Adrenal gland (tissue), 12 donors: ENCODE data around the gene FMN1. TPM values are rescaled to one million over a fixed set of nuclear protein-coding genes. Genes with fewer than 3 reads are reported as not detected.

Experiments used
- DNase-seq, 7 donors: peaks; one replicate each; pipeline ENCODE4 v3.0.0-alpha.2; 2019 to 2020
- H3K27ac ChIP-seq, 5 donors: fragments of 200-600 bp; sonication (generic) in 4 of 5; 1 replicate in 3 of 5; 2 replicates in 2 of 5; pipeline versions ENCODE4 v1.5.1 to v1.8.0; 2016 to 2020; ENCODE audit warnings: mild to moderate bottlenecking in 1 of 5
- H3K27me3 ChIP-seq: fragments of 200-600 bp; 2 replicates; pipeline ENCODE4 v1.8.0; 2021
- H3K36me3 ChIP-seq, 2 donors: fragments of 200-600 bp; replicated peaks in 1 of 2; 1 replicate in 1 of 2; 2 replicates in 1 of 2; pipeline versions ENCODE4 v1.5.1 to v1.8.0; 2018 to 2022
- H3K4me1 ChIP-seq, 2 donors: fragments of 200-600 bp; replicated peaks in 1 of 2; 1 replicate in 1 of 2; 2 replicates in 1 of 2; pipeline versions ENCODE4 v1.5.1 to v1.8.0; 2018 to 2021
- H3K4me3 ChIP-seq, 4 donors: fragments of 200-600 bp; sonication (generic) in 3 of 4; one replicate each; pipeline ENCODE4 v1.5.1; 2016 to 2018
- H3K9me3 ChIP-seq, 3 donors: fragments of 200-600 bp; sonication (generic) in 1 of 3; replicated peaks in 1 of 3; 1 replicate in 2 of 3; 2 replicates in 1 of 3; pipeline versions ENCODE4 v1.5.1 to v1.8.0; 2016 to 2021
- POLR2A ChIP-seq, 2 donors: fragments of 450-650 bp; IDR thresholded peaks; one replicate each; pipeline ENCODE4 v1.6.1; 2017; ENCODE audit warnings: antibody characterized with exemption in 2 of 2, mild to moderate bottlenecking in 2 of 2, moderate library complexity in 1 of 2
- WGBS, 4 donors: extraction: QIAGEN DNeasy Blood & Tissue Kit in 2 of 4; methylation state at CpG; one replicate each; pipeline versions ENCODE4 v1.1.5 to v1.1.7; 2013 to 2017; 5-methylcytosine and 5-hydroxymethylcytosine counted together
- intact Hi-C, 2 donors: fragments of 100-400 bp; cut with DNase I; formaldehyde crosslinking; loops; one replicate each; pipeline versions ENCODE4 v1.14.1 to v1.15.0; 2022 to 2023
- polyA plus RNA-seq, 3 donors: library from polyadenylated mRNA; stranded (reverse); fragments of 200-250 nt in 2 of 3; fragments of 350-450 nt in 1 of 3; fragmentation: Illumina TruSeq in 1 of 3; extraction: RNeasy Lipid Tissue Mini Kit (QIAGEN cat#74804) in 1 of 3; gene quantifications; one replicate each; pipeline ENCODE4 v1.2.3, GENCODE V29; 2013 to 2014
- total RNA-seq, 9 donors: library from RNA; depleted of rRNA in 4 of 9; stranded (reverse); fragments of >200 nt in 4 of 9; fragments of 120-200 nt in 1 of 9; fragmentation: NEBNext Ultra II Directional in 1 of 9; extraction: Animal tissue kit (Norgen Biotek cat#: 25700) in 1 of 9; gene quantifications; one replicate each; pipeline versions ENCODE4 v1.1.0 to v1.2.4, GENCODE V29; 2013 to 2023
- TF ChIP-seq, protein P1 (sequence below), 6 experiments: fragments of 450-650 bp in 4 of 6; fragments of 200-600 bp in 2 of 6; sonication (generic) in 1 of 6; IDR thresholded peaks; 1 replicate in 5 of 6; 2 replicates in 1 of 6; pipeline versions ENCODE4 v1.5.1 to v1.8.0; 2016 to 2021; ENCODE audit warnings: antibody characterized with exemption in 6 of 6, mild to moderate bottlenecking in 2 of 6, moderate library complexity in 1 of 6
- donor health status: healthy with polysubstance abuse.
- donor health status: Bipolar disorder and iron deficiency.
- donor health status: DM: yes; HTN: yes; CAD: no.
- donor health status: DM: no; HTN: no; CAD: no.
- donor health status: DM: no; HTN: no; CAD: no.
- donor health status: DM: yes; HTN: yes; CAD: no.

Gene FMN1
- total and polyA plus RNA-seq, 12 donors, result 0.37 to 29.2 (median 11.4) TPM

DNA sequence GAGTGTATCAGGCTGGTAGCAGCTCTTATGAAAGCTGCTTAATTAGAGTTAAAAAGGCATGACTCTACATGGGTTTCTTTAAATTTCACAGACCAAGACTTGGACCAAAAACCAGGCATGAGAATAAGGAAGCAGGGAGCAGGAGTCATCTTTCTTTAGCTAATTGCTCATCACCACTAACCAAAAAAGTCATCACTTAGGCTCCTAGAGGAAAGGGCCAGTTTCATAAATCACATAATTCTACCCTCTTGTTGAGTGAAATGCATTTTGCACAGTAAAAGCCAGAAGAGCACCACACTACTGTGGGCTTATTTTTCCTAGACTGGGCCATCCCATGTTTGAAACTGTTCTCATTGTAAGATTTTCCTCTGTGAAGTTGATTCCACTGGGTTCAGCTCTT is 301.1 kb downstream of the FMN1 start:
- Histone ChIP-seq H3K4me3 (no peak overlapping the region), H3K27me3 (peaks cover 3% of the 10 kb centered on the region), H3K36me3 (no peaks in the 10 kb centered on the region), H3K4me1 (no peaks in the 10 kb centered on the region), H3K27ac (no peak overlapping the region), H3K9me3 (no peaks in the 10 kb centered on the region)
- TF ChIP-seq, protein P1, sequence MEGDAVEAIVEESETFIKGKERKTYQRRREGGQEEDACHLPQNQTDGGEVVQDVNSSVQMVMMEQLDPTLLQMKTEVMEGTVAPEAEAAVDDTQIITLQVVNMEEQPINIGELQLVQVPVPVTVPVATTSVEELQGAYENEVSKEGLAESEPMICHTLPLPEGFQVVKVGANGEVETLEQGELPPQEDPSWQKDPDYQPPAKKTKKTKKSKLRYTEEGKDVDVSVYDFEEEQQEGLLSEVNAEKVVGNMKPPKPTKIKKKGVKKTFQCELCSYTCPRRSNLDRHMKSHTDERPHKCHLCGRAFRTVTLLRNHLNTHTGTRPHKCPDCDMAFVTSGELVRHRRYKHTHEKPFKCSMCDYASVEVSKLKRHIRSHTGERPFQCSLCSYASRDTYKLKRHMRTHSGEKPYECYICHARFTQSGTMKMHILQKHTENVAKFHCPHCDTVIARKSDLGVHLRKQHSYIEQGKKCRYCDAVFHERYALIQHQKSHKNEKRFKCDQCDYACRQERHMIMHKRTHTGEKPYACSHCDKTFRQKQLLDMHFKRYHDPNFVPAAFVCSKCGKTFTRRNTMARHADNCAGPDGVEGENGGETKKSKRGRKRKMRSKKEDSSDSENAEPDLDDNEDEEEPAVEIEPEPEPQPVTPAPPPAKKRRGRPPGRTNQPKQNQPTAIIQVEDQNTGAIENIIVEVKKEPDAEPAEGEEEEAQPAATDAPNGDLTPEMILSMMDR (IDR thresholded peaks at IDR 0.05), result no peak
- TF ChIP-seq POLR2A (IDR thresholded peaks at IDR 0.05), result no peak
- no peak for DNase-seq
- intact Hi-C loops, result no loop called here

- no peaks in the 10 kb centered on the region for H3K27me3 ChIP-seq
- no peaks in the 10 kb centered on the region for H3K36me3 ChIP-seq
- H3K4me3 ChIP-seq, result no peak overlapping the region
- no peaks in the 10 kb centered on the region for H3K9me3 ChIP-seq
- H3K4me1 ChIP-seq, result no peaks in the 10 kb centered on the region
- no peak for DNase-seq
- intact Hi-C loops, result no loop called here
- 75 to 83% (median 79%) methylated on average over 3 of the region's 3 CpGs for WGBS, 4 donors
- TF ChIP-seq POLR2A (IDR thresholded peaks at IDR 0.05), result no peak
- TF ChIP-seq, protein P1 (IDR thresholded peaks at IDR 0.05), result no peak
- H3K27ac ChIP-seq, result no peak overlapping the region
Measured at GRCh38 chr15:32889214-32889613, 305.3 kb downstream of the FMN1 start.

GRCh38 chr15:32888221-32888761 is 306.2 kb downstream of the FMN1 start:
- Histone ChIP-seq H3K9me3 (no peaks in the 10 kb centered on the region), H3K27me3 (no peaks in the 10 kb centered on the region), H3K27ac (no peak overlapping the region), H3K4me1 (no peaks in the 10 kb centered on the region), H3K36me3 (no peaks in the 10 kb centered on the region), H3K4me3 (no peak overlapping the region)
- no peak for DNase-seq
- TF ChIP-seq POLR2A (IDR thresholded peaks at IDR 0.05), result no peak
- TF ChIP-seq, protein P1 (IDR thresholded peaks at IDR 0.05), result no peak
- intact Hi-C loops, result no loop called here
- 84 to 95% (median 89%) methylated on average over 3 of the region's 3 CpGs for WGBS, 4 donors

DNA sequence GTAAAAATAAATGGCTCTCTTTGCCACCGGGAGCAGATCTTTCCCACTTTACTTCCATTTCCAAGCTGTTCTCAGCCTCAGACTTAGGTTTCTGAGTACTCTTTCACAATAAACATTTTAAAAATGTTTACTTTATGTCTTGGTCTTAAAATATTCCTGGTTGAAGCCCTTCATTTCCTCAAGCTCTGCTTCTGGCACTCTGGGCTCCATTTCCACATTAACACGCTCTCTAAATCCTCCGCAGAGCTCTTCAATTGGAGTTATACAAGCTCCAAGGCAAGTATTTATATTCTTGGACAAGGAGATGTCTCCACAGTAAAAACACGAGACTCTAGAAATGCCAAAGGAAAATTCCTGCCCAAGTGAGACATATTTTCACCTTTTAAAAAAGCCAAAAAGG is 307.4 kb downstream of the FMN1 start:
- Histone ChIP-seq H3K27ac (no peak overlapping the region), H3K27me3 (no peaks in the 10 kb centered on the region), H3K4me1 (no peaks in the 10 kb centered on the region), H3K9me3 (no peaks in the 10 kb centered on the region), H3K4me3 (no peak overlapping the region), H3K36me3 (no peaks in the 10 kb centered on the region)
- TF ChIP-seq, protein P1 (IDR thresholded peaks at IDR 0.05), result no peak
- no peak for TF ChIP-seq POLR2A (IDR thresholded peaks at IDR 0.05)
- intact Hi-C loops, result no loop called here
- DNase-seq, result no peak
- WGBS, 4 donors, result 84 to 88% (median 86%) methylated on average over 4 of the region's 4 CpGs
